HG02678 (cell line): ENCODE data around the gene STX8.
"Not testable (repeated sequence)": the region's sequence is repeated elsewhere in the genome, so short reads cannot be mapped to it uniquely, and the experiment has no call there.

Source experiments
- ATAC-seq: cut with Tn5 transposase; IDR thresholded peaks from one replicate; pipeline ENCODE4 v1.9.1; 2021; ENCODE audit warnings: mild to moderate bottlenecking, moderate library complexity; ENCODE audit not compliant: unreplicated experiment

Gene STX8

DNA sequence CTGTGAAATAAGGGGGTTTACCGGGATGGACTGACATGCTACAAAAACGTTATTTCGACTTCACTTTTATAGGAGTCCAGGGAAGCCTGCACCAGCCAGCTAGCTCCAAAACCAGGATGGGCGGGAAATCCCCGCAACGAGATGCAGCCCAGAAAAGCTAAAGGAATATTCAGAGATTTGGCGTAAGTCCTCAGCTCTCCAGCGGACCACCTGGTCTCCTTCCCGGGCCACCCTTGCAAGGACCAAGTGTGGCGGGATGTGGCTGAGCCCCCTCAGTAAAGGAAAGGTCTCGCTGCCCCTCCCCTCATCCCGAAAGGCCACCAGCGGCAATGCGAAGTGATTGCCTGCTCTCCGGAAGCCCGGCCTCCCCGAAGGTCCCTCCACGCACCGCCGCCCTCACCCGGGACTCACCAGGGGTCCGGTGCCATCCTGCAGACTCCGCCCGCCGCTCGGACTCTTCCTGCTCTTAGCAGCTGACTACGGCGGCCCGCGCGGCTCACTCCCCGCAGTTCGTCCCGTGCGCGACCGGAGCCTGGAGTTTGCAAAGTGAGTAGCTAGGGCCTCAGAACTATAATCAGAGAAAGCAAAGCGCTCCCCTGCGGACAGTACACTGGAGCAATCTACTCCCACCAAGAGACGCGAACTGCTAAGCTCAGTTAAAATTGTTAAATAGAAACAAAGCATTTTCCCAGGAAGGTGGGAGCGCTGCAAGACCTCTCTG lies at the start of gene STX8:
STX8 (minus strand) TSS at position 440 of the 721 bp plus-strand sequence; CDS start at position 428, 12 bp downstream.
- ATAC-seq = peak; percentile 88

DNA sequence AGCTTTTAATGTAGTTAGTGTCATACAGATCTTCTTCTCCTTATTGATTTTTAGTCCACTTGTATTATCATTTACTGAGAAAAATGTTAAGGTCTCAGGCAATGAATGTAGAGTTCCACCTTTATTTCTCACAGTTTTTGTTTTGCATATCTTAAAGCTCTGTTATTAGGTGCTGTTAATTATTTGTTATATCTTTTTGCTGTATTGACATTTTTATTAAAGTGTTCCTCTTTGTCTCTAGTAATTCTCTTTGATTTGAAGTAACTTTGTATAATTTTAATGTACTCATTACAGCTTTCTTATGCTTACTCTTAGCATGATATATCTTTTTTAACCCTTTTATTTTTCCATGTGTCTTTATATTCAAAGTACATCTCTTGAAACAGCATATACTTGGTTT lies 47.3 kb upstream of the STX8 start:
- ATAC-seq = no peak

DNA sequence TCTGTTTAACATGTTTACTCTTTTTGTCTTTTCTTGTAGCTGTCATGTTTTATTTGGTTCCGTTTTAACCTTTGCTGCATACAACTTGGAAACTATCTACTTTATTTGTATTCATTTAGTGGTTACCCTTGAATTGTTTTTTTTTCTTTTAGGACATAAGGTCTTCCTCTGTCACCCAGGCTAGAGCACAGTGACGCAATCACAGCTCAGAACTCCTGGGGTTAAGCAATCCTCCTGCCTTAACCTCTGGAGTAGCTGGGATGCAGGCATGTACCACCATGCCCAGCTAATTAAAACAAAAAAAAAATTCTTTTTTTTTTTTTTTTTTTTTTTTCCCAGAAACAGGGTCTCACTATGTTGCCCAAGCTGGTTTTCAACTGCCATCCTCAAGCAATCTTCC lies 39.9 kb upstream of the STX8 start:
- ATAC-seq = no peak

GRCh38 chr17:9612006-9612405 lies 36.4 kb upstream of the STX8 start:
- no peak for ATAC-seq

- no peak for ATAC-seq
Measured at GRCh38 chr17:9611557-9611956, 35.9 kb upstream of the STX8 start.

- ATAC-seq = not testable (repeated sequence)
Measured at GRCh38 chr17:9607058-9607457, 31.4 kb upstream of the STX8 start.

DNA sequence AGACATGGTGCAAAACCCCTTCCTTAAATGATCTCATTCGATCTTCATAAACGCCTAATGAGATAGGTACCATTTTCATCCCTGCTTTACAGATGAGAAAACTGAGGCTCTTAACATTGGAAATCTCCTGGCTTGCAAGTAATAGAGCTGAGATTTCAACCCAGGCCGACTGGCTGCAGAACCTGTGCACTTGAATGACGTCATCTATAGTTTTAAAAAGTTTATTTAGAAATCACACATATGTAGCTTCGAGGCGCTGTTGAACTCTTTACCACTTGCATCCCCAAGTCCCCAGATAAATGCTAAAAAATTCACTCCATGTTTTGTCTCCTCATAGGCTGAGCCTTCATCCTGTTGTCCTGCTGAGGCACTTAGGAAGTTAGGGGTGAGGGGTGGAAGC lies 30.8 kb upstream of the STX8 start:
- no peak for ATAC-seq

DNA sequence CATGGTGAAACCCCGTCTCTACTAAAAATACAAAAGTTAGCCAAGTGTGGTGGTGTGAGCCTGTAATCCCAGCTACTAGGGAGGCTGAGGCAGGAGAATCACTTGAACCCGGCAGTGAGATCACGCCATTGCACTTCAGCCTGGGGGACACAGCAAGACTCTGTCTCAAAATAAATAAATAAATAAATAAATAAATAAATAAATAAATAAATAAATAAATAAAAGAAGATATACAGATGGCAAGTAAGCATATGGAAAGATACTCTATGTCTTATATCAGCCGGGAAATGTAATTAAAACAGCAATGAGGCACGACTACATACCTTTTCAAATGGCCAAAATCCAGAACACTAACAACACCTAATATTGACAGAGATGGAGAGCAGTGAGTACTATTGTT lies 29.0 kb upstream of the STX8 start:
- not testable (repeated sequence) for ATAC-seq

- no peak for ATAC-seq
Measured at GRCh38 chr17:9598661-9599060, 23.0 kb upstream of the STX8 start.

DNA sequence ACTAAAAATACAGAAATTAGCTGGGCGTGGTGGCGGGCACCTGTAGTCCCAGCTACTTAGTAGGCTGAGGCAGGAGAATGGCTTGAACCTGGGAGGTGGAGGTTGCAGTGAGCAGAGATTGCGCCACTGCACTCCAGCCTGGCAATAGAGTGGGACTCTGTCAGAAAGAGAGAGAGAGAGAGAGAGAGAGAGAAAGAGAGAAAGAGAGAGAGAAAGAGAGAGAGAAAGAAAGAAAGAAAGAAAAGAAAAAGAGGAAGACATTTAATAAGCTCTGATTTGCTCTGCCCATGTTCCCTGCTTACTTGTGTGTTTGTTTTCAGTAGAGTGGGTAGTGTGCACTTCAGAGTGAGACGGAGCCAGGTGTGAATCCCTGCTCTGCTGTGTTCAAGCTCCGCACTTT lies 22.0 kb upstream of the STX8 start:
- not testable (repeated sequence) for ATAC-seq

DNA sequence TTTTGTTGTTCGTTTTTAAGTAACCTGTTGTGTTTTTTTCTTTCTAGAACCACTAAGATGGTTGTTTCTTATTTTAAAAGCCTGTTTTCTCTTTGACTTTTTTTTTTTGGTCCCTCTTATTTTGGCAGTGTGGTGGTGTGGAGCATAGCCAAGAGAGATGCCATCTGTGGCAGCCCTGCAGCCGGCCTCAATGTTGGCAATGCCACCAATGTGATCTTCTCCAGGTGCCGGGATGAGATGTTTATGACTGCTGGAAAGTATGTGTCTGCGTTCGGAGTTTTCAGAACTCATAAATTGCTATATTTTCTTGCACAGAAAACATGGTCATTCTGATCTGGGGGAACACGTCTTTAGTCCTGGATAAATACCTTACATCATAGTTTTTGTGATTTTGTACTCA lies 18.4 kb upstream of the STX8 start:
- ATAC-seq = no peak

DNA sequence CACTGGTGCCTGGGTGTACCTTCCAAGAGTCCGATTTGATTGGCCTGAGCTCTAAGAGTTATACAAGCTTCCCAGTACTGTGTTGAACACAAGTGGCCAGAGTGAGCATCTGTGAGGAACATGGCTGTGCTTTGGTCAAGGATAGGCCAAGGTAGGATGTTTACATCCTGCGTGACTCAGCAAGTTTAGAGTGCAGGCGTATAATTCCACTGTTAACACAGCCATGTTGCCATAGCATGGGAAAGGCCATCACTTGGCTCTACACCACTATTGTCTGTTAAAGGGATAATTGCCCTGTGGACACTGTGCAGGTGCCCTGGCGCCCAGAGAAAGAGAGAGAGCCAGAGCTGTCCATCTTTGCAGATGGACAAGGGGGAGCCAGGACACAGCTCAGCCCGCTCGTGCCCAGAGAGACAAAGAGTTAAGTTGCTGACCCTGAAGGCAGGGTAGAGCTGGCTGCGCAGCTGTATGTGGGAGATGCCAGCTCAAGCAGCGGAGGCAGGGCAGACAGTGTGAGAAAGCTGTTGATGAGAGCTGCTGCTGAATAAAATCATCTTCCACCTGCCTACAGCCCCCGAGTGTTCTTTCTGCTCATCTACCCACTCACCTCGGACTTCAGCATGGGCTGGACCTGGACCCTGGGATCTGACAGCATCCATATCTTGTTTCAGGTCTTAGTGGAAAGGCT lies 12.5 kb upstream of the STX8 start:
- ATAC-seq = no peak

DNA sequence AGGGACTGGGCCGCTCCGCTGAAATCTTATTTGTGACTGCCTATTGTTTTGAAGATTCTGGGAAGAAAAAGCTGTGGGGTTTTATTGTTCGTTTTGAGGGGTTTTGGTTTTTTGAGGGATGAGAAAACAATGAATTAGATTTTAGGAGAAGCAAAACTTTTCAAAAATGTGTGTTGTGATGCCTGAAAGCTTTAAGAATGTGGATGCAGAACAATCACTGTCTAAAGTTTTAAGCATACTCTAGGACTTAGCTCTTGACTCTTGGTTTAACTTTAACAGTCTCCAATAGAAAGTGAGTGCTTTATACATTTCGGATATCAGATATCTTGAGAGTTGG lies 1.7 kb upstream of the STX8 start:
- no peak for ATAC-seq

DNA sequence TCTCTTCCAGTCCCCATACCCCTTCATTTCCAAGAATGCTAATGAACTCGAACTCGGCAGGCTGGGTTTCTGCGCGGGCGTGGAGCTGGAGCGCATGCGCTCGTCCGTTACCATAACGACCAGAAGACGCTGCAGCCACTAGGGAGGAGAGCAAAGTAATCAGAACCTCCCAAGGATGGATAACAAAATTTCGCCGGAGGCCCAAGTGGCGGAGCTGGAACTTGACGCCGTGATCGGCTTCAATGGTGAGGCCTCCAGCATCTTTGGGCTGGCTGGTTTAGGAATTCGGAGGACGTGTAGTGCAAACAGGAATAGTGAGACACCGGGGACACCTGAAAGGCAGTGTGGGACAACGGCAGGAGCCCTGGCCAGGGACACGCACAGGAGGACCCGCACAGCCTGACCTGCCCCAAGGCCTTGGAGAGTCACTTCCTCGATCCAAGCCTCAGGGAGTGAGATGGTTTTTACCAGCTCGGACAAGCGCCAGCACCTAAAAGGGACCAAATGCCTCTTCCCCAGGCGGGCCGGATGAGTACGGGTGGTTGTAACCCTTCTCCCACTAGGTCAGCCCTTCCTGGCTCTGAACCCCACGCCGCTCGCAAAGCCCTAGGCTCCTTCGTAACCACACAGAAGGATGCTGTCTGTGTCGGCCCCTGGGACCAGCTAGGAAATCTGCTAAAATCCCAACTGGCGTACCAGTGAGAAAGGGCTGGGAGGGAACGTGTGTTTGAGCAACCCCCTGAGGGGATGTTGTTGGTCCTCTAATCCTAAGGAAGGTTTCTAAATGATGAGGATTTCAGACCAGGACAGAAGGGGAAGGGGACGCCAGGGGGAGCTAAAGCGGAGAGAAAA lies 1.1 kb upstream of the STX8 start, which contains the start of gene CFAP52:
CFAP52 (plus strand) TSS at position 122 of the 852 bp plus-strand sequence; CDS start at position 176, 54 bp downstream.
- no peak for ATAC-seq

DNA sequence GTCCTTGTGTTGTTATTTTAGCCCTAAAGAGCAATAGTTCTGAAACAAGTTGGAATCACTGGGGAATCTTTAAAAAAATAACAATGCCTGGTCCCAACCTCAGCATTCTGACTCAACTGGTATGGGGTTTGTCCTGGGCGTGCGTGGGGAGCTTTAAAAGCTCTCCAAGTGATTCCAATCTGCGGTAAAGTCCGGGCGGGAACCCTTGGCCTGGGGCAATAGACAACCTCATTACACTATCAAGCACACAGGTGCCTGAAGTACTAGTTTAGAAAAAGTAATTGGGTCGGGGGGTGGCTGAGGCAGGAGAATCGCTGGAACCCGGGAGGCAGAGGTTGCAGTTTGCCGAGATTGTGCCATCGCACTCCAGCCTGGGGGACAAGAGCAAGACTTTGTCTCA lies 4.4 kb downstream of the STX8 start:
- ATAC-seq = no peak

DNA sequence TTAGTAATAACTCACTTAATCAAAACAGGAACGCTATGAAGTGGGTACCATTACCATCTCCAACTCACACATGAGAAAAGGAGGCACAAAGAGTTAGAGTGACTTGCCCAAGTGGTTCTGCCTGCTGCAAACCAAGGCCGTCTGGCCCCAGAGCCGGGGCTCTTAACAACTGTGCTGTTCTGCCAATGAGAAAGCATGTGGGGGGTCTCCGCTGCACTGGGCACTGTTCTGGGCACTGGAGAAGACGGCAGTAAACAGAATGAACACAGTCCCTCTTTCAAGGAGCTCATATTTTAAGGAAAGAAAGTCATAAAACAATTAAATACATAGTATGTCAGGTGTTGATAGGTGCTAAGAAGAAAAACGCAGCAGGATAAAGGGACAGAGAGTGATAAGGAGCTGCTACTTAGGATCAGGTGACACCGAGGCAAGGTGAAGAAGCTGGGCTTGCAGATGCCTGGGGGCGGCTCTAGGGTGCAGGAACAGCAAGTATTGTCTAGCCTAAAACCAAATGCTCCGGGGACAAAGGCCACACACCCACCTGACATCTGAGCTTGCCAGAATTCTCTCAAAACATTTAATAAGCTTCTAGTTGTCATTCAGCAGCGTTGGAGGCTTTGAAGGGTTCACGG lies 6.5 kb downstream of the STX8 start:
- no peak for ATAC-seq

DNA sequence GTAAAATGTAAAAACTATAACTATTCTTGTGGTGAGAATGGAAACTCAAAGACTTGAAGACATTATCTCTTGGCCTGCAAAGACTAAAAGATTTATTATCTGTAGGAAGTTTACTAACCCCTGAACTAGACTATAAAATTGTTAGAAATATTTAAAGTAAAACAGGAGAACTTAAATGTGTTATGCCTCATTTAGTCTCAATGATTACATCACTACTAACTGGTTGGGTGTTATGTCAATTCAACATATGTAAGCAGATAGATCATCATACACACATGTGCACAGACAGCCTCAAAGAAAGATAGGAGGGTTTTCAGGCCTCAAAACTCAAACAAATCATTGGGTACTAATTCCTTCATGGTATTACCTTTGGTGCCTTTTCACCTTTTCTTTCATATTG lies 7.6 kb downstream of the STX8 start:
- no peak for ATAC-seq

- ATAC-seq = not testable (repeated sequence)
Measured at GRCh38 chr17:9566739-9567138, 8.9 kb downstream of the STX8 start.

DNA sequence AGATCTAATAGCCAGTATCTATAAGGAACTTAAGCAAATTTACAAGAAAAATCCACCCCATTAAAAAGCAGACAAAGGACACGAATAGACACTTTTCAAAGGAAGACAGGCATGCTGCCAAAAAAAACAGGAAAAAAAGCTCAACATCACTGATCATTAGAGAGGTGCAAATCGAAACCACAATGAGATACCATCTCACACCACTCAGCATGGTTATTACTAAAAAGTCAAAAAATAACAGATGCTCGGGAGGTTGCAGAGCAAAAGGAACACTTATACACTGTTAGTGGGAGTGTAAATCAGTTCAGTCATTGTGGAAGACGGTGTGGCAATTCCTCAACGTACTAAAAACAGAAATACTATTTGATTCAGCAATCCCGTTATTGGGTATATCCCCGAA lies 9.6 kb downstream of the STX8 start:
- ATAC-seq = no peak

- no peak for ATAC-seq
Measured at GRCh38 chr17:9564104-9564503, 11.5 kb downstream of the STX8 start.

GRCh38 chr17:9557857-9558256 lies 17.8 kb downstream of the STX8 start:
- ATAC-seq = no peak
